COLO829 (cell line): ENCODE measurements around the gene KCNQ1.
"Not testable (repeated sequence)": the region's sequence is repeated elsewhere in the genome, so short reads cannot be mapped to it uniquely, and the experiment has no call there.

Experiments used
- DNase-seq: peaks from one replicate; pipeline ENCODE4 v3.0.0; 2012; ENCODE audit warnings: low spot score

The KCNQ1 gene

DNA sequence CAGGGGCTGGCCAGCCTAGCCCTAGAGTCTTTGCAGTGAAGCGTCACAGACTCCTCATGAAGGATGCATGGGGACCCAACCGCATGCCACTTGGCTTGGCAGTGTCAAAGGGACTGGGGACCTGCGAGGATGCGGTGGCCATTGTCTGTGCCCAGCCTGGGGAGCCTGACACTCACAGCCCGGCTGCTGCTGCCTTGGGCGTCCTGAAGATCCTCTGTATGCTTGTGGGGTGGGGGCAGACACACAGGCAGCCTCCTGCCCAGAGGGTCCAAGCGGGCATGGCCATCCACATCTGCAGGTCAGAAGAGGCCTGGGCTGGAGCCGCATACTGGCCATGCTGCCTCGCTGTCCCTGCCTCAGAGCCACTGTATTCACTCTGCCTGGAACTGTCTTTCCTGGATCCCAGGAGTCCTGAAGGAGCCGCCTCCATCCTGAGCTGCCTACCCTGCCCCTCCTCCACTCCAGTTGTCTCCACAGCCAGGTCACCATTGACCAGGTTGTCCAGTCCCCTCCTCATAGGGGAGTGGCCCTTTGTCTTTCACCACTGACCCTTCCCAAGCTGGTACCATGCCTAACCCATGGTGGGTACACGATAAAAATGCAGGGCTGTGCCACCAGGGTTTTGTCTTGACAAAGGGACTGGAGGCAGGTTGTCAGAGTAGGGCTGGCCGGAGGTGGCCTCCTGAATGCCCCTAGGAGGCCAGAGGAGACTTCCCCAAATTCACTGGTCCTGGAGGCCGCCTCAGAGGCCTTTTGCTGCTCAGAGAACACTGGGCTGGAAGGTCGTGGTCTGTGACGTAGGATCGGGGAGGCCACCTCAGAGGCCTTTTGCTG, 148.0 kb downstream of the KCNQ1 start:
- DNase-seq, result no peak

DNA sequence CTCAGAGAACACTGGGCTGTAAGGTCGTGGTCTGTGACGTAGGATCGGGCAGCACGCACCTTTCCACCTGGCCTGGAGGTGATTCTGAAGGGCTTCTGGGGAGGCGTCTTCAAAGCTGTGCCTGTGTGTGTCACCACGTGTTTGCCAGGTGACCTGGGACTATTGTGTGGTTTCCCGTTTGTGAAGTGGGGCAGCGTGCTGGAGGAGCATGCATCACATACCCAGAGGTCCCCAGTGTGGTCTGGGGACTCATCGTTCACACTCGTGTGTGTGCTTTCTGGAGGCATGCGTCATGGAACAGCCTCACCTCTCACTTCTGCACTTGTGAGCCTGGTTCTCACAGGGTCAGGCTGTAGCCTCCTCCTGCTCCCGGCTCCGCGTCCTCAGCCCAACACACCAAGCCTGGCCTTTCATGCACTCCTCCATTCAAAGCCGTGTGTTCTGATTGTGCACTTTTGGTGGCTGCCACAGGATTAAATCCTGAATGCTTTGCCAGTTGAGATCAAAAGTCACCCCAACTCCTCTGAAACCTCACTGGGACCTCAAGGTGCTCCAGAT, 148.7 kb downstream of the KCNQ1 start:
- DNase-seq, result no peak

DNA sequence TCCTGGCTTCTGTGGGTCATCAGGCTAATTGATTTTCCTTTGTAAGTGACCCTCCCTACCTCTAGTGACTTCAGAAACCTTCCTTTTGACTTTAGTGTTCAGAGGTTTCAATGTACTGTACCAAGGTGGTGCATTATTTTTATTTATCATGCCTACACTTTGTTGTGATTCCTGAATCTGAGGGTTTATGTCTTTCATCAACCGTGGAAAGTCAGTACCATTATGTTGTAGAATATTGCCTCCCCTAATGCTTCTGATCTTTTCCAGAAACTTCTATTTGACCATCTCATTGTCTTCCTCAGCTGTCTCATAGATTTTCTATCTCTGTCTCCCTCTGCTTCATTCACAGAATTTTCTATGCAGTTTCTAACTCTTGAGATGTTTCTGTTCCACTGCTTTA, 149.5 kb downstream of the KCNQ1 start:
- no peak for DNase-seq

DNA sequence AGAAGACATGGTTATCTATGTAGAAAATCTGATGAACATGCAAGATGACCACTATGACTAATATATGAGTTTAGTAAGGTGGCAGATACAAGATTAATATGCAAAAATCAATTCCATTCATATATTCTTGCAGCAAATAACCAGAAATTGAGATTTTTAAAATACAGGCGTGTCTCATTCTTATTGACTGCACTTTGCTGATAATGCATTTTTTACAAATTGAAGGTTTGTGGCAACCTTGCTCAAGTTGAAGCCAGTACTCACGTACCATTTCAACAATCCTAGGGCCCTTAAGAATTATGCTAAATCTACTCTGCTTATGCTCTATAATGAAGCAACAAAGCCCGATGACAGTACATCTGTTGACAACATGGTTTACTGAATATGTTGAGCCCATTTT, 150.4 kb downstream of the KCNQ1 start:
- DNase-seq, result no peak

DNA sequence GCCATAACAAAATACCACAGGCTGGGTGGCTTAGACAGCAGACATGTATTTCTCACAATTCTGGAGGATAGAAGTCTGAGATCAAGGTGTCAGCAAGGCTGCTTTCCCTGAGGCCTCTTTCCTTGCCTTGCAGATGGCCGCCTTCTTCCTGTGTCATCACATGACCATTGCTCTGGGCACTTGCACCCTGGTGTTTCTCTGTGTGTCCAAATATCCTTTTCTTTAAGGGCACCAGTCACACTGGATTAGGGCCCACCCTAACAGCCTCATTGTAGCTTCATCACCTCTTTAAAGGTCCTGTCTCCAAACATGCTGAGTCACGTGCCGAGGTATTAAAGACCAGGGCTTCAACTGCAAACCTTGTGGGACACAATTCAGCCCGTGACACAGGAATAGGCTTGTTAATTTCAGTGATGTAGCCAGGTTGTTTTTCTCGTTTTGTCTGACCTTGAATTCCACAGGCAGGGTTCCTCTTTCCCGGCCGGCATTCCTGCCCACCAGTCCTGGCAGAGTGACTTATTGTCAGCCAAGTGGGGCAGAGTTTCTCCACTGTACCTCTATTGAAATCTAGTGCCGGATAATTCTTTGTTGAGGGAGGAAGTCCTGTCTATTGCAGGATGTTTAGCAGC, 154.9 kb downstream of the KCNQ1 start:
- DNase-seq, result no peak

DNA sequence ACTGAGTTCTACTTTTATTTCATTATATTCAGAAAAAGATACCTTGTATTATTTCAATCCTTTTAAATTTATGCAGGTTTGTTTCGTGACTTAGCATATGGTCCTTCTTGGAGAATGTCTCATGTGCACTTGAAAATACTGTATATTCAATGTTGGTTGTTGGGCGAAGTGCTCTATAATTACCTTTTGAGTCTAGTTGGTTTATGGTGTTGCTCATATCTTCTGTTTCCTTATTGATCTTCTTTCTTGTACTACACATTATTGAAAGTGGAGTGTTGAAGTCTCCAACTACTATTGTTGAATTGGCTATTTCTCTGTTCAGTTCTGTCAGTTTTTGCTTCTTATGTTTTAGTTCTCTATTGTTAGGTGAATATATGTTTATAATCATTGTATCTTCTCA, 164.5 kb downstream of the KCNQ1 start:
- no peak for DNase-seq

DNA sequence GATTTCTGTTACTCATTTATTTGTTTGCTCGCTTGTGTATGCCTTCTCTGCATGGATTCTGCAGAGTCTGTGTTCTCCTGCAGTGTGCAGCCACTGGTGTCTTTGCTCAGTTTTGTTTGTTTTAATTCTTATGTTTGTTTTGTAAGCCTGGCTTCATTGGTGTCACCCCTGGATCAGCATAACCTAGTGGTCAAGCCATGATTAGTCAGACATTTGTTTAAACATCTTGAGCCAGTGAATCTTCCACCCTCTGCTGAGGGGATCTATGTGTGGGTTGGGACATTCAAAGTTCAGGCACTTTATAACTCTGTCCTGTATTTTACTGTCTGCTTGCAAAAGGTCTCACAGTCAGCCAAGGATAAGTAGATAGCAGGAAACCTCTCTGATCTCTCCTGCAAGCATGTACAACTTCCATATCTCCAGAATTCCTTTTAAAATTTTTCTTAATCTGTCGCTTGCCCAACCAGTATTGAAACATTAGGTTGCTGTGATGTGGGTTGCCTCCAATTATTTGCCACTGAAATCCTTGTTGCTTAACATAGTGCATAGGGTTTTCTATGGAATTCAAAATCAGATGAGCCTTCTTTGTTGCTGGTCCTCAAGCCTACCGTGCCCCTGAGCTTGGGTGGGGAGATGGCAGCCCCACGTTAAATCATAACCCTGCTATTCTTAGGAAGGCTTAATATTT, 168.2 kb downstream of the KCNQ1 start:
- no peak for DNase-seq

DNA sequence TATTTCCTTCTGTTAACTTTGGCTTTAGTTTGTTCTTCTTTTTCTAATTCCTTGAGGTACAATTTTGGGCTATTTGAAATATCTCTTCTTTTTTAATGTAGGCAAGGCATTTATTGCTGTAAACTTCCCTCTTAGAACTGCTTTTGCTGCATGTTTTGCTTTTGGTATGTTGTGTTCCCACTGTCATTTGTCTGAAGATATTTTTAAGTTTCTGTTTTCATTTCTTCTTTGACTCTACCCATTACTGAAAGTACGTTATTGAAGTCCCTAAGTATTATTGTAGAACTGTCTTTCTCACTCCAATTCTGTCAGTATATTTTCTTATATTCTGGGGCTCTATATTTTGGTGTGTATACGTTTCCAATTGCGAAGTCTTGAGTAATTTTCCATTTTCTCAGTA, 177.1 kb downstream of the KCNQ1 start:
- no peak for DNase-seq

DNA sequence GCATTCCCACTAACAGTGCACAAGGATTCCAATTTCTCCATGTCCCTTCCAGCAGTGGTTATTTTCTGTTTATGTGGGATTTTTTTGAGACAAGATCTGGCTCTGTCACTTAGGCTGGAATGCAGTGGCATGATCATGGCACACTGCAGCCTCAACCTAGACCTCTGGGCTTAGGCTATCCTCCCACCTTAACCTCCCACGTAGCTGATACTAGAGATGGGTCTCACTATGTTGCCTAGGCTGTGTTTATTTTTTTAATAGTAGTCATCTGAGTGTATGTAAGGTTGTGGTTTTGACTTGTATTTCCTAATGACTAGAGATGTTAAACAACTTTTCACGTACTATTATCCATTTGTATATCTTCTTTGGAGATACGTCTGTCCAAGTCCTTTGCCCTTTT, 180.4 kb downstream of the KCNQ1 start:
- no peak for DNase-seq

DNA sequence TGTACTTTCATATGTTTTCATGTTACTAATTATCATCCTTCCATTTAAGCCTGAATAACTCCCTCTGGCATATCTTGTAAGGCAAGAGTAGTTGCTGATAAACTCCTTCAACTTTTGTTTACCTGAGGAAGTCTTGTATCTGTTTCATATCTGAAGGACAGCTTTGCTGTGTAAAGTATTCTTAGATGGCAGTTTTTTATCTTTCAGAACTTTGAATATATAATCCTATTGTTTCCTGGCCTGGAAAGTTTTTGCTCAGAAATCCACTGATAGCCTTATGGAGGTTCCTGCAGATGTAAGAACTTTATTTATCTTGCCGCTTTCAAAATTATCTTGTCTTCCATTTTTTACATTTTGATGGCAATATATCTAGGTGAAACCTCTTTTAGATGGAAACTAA, 185.9 kb downstream of the KCNQ1 start:
- no peak for DNase-seq

DNA sequence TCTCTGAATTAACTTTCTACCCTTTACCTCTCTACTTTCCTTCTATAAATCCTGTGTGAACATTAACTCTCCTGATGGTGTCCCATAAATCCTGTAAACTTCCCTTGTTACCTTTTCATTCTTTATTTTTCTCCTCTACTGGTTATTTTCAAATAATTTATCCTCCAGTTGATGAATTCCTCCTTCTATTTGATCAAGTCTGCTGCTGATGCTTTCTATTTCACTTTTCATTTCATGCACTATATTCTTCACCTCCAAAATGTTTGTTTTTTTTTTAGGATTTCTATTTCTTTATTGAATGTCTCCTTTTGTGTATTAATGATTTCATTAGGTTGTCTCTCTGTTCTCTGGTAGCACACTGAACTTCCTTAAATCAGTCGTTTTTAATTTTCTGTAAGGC, 186.4 kb downstream of the KCNQ1 start:
- DNase-seq, result no peak

DNA sequence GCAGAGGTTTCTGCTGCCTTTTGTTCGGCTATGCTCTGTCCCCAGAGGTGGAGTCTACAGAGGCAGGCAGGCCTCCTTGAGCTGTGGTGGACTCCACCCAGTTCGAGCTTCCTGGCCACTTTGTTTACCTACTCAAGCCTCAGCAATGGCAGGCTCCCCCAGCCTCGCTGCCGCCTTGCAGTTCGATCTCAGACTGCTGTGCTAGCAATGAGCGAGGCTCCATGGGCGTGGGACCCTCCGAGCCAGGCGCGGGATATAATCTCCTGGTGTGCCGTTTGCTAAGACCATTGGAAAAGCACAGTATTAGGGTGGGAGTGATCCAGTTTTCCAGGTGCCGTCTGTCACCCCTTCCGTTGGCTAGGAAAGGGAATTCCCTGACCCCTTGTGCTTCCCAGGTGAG, 195.0 kb downstream of the KCNQ1 start:
- not testable (repeated sequence) for DNase-seq

DNA sequence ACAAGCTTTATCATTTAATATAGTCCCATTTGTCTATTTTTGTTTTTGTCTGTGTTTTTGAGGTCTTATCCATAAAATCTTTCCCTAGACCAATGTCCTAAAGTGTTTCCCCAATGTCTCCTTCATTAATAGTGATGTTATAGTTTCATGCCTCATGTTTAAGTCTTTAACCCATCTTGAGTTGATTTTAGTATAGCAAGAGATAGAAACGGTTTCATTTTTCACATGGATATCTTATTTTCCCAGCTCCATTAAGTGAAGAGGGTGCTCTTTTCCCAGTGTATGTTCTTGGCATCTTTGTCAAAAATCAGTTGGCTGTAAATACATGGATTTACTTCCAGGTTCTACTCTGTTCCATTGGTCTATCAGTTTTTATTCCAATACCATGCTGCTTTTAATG, 196.8 kb downstream of the KCNQ1 start:
- no peak for DNase-seq

DNA sequence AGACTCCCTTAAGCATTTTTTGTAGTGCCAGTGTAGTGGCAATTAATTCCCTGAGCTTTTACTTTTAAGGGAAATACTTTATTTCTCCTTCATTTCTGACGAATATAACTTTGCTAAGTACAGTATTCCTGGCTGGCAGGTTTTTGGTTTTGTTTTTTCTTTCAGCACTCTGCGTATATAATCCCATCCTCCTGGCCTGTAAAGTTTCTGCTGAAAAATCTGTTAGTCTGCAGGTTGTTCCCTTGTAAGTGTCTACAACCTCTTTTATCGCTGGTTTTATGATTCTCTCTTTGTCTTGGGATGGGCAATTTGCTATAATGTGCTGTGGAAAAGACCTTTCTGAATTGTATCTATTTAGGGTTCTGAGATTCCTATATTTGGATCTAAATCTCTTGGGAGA, 198.9 kb downstream of the KCNQ1 start:
- DNase-seq, result no peak

DNA sequence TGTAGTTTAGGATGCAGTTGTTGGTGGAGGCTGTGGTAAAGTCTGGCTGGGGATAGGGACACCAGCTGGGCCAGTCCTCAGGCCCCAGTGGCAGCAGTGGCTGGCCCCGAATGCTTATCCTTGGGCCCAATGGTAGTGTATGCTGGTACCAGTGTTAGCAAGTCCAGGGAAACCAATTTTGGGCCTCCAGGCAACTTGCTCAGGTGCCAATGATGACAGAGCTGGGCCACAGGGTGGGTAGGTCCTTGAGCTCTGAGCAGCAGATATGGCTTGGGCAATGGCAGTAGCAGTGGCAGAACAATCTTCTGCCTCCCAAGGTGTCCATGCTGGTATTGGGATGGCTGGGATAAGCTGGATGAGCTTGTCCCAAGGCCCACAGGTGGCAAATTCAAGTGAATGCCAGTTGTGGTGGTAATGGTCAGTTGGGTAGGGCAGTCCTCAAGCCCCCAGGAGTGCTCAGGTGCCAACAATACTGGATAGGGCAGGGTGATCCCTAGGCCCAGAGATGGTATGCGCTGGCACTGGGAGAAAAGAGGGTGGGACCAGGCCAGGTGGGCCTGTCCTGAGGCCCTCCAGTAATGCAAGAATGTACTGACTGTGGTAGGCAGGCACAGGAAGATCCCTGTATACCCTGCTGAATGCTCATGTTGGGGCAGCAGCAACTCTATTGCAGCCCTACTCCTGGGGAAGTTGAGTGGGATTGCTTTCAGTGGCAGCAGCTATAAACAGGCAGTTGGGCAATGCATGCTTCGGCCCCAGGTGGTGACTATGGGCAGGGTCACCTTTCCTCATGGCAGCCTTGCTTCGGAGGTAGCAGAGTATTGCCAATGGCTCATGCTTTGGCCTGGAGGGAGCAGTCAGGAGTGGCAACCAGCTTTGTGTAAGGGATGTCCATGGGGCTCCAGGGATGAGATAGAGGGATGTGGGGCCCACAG, 200.3 kb downstream of the KCNQ1 start:
- DNase-seq, result no peak

DNA sequence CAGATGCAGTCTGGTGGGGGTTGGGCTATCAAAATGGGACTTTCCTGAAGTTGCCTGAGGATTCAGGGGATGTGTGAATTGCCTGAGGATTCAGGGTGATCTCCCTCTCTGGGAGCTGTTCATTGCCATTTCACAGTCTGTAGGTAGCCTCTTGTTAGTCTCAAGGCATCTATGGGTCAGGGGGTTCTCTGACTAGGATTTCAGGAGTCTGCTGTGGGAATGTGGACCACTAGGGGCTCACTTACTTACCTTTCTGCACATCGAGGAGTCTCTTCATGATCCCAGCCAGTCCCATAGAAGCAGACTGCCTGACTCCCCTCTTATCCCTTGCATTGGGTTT, 200.9 kb downstream of the KCNQ1 start:
- DNase-seq, result no peak

DNA sequence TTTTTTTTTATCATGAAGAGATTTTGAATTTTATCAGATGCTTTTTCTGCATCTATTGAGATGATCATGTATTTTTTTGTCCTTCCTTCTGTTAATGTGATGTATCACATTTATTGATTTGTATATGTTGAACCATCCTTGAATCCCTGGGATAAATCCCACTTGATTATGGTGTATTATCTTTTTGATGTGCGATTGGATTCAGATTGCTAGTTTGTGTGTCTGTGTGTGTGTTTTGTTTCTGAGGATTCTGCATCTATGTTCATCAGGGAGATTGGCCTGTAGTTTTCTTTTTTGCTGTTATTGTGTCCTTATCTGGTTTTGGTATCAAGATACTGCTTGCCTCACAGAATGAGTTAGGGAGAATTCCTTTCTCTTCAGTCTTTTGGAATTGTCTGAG, 202.4 kb downstream of the KCNQ1 start:
- no peak for DNase-seq

DNA sequence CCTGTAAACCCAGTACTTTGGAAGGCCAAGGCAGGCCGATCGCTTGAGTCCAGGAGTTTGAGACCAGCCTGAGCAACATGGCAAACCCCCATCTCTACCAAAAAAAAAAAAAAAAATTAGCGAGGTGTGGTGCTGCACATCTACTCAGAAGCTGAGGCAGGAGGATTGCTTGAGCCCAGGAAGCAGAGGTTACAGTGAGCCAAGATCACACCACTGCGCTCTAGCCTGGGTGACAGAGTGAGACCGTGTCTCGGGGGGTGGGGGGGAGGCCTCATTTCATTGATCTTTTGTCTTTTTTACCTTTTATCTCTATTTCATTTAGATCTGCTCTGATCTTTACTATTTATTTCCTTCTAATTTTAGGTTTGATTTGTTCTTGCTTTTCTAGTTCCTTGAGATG, 203.1 kb downstream of the KCNQ1 start:
- DNase-seq, result no peak

DNA sequence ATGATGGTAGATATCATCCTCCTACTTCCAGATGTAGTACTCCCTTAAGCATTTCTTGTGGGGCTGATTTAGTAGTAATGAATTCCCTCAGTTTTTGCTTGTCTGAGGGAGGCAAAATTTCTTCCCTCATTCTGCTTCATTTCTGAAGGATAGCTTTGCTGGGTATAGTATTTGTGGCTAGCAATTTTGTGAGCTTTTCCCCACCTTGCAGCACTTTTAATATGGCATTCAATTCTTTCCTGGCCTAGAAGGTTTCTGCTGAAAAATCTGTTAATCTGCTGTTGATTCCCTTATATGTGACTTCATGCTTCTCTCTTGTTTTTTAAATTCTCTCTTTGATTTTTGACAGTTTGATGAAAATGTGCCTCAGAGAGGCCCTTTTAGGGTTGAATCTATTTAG, 204.6 kb downstream of the KCNQ1 start:
- DNase-seq, result no peak

DNA sequence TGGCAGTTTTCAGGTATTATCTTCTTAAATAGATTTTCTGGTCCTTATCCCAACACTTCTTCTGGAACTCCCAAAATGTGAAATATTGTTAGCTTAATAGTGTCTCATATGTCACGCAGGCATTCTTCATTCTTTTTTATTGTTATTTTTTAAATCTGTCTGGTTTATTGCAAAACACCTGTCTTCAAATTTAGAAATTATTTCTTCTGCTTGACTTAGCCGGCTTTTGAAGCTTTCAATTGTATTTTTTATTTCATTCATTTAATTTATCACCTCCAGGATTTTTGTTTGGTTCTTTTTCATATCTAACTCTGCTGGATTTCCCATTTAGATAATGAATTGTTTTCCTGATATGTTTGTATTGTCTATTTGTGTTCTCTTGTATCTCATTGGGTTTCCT, 205.0 kb downstream of the KCNQ1 start:
- no peak for DNase-seq

DNA sequence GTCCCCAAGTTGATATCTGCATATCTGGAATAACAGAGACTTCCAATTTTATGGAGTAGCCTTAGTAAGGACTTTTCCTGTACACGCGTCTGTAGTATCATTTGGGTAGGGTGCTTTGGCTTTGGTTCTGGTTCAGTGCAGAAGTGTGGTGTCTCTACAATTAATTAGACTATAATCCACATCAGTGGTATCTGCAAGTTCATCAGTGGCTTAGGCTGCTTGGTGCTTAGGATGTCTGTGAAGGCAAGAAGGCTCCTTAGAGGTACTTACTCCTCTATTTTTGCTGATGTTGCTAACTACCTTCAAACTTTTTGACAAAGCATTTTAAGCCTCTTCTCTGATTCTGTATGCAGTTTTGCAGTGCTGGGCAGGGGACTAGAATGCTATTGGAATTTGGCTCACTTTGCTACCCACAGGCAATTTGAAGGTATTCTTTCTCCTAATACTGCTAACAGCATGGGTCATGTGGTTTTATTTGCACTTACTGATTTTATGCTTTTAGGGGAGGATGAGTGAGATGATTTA, 205.6 kb downstream of the KCNQ1 start:
- DNase-seq, result no peak
